GM12864 (cell line): ENCODE results near the gene NEURL1.

Source experiments
- DNase-seq: peaks from one replicate; pipeline ENCODE4 v3.0.0-alpha.2; 2011; ENCODE audit warnings: low read depth
- H3K4me3 ChIP-seq: 2 replicates; pipeline ENCODE4 v1.5.1; 2011; ENCODE audit warnings: mild to moderate bottlenecking, low read depth, low read length, control low read depth
- TF ChIP-seq, protein P1 (sequence below): IDR thresholded peaks from 2 replicates; pipeline ENCODE4 v1.5.1; 2011; ENCODE audit warnings: low read depth, mild to moderate bottlenecking, moderate library complexity, low read length, control low read depth, inconsistent platforms; ENCODE audit errors: missing control alignments

The NEURL1 gene

DNA sequence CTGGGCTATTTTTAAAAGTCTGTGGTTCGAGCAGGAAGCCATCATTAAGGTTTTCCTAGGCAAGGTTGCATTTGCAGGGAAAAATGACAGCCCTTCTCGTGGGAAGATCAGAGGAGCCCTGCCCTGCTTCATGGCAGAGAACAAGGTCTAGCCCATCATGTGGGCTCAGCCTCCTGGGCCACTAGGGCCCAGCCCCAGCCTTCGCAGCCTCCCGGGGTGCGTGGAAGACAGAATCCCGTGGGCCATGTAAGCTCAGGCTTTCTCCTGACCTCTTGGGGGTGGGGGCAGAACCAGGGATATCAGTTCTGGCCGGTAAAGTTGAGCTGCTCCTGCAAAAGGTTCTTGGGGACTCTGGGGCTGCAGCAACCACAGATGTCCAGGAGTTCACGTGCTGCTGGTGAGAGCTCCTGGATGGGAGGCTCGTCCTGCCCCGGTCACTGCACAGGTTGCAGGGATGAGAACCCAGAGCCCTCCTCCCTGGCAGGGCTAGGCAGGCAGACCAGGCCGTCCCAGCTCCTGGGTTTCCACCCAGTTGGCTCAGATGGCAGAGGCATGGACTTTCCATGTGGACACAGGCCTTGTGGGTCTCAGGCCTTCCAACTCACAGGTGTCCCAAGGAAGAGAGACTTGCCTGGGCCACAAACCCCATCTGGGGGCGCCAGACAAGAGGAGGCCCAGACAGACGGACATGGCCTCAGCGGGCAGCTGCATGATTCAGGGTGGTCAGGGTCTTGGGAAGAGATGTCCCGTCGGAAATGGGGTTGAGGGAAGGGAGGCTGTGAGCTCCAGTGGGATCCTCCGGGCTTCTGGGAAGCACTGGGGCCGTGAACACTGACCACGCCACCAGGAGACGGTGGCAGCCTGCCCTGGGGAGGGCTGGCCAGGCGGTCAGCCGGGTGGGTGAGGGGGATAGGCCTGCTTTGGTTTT is 126.2 kb downstream of the NEURL1 start:
- DNase-seq = no peak
- H3K4me3 ChIP-seq = no peak overlapping the region
- TF ChIP-seq, protein P1, sequence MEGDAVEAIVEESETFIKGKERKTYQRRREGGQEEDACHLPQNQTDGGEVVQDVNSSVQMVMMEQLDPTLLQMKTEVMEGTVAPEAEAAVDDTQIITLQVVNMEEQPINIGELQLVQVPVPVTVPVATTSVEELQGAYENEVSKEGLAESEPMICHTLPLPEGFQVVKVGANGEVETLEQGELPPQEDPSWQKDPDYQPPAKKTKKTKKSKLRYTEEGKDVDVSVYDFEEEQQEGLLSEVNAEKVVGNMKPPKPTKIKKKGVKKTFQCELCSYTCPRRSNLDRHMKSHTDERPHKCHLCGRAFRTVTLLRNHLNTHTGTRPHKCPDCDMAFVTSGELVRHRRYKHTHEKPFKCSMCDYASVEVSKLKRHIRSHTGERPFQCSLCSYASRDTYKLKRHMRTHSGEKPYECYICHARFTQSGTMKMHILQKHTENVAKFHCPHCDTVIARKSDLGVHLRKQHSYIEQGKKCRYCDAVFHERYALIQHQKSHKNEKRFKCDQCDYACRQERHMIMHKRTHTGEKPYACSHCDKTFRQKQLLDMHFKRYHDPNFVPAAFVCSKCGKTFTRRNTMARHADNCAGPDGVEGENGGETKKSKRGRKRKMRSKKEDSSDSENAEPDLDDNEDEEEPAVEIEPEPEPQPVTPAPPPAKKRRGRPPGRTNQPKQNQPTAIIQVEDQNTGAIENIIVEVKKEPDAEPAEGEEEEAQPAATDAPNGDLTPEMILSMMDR = no peak

DNA sequence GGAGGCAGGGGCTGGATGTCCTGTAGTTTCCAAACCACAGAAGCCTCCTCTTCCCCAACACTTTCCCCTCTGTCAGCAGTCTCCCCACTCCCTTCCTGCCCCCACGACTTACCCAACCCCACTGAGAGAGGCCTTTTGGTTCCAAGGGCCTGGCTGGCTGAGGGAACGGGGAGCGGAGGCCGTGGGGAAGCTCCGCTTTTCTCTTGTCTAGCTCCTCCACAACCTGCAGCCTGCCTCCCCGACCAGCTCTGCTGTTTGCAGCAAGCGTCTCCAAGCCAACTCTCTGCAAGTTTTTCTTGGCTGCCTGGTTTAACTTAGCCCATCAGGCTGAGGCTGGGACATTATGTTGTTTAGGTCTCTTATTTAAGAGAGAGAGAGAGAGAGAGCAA is 126.8 kb downstream of the NEURL1 start:
- no peak overlapping the region for H3K4me3 ChIP-seq
- DNase-seq = no peak
- TF ChIP-seq, protein P1 = no peak

DNA sequence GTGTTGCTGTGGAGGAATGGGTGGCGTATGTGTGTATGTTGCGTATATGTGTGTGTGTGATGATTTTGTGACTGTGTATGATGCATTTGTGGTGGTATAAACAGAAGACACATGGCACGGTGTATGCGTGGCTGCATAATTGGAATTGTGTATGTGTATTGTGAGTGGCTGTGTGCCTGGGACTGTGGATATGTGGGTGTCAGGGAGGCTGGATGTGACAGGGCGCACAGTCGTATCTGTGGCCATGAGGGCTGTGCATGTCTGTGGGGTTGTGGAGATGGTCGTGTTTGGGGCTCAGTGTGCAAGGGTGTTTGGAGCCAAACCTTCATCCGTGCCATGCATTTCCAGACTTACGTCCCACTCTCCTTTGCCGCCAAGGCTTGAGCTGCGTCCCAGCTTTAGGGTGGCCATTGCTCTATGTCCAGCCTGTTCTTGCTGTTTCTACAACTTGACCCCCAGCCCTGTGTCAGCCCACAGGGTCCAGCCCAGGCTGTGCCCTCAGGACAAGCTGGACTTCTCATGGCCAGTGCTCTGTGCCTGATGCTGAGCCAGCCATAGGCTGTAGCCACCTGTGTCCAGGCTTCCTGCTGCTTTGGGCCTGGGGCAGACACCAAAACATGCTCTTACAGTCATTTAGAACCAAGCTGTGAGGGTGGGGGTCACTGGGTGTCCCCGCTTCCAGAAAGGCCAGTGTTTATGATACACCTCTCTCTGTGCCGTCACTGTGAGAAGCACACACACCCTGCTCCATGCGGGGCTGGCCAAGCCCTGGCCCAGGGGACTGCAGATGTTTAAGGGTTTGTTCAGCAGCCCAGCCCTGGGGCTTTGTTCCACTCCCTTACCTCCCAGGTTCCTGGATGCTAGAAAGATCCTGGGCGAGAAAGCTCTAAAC is 127.6 kb downstream of the NEURL1 start:
- no peak overlapping the region for H3K4me3 ChIP-seq
- no peak for DNase-seq
- TF ChIP-seq, protein P1 = no peak

DNA sequence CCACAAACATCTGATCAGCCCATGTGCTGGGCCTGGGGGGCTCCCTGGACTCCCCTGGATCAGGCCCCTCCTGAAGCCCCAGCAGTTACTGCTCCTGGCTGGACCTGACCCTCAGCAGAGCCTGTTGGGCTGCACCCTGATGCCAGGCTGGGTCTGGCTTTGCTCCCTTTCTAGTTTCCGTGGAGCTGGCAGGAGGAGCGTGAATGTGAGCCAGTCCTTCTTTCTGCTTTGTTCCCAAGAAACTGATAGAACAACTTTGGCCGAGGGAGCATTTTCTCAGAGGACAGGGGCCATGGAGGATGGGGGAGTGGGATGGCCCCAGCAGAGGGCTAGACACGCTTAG is 128.2 kb downstream of the NEURL1 start:
- no peak for DNase-seq
- TF ChIP-seq, protein P1 = no peak
- no peak overlapping the region for H3K4me3 ChIP-seq

DNA sequence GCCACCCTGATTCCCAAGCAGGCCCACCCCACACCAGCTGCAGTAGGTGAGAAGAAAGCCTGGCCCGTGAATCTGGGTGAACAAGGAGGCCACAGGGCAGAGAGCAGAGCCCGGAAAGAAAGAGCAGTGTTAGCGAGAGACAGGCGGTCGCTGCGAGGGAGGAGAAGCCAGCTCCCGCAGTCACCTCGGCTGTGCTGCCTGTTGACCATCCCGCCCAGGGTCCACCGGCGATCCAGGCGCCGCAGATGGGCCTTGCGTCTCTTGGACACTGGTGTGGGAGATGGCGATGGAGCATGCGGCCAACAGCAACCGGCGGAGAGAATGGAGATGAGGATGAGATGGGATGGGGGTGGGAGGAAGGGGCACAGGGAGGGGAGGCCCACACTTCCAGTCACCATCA is 128.8 kb downstream of the NEURL1 start:
- no peak for DNase-seq
- TF ChIP-seq, protein P1 = no peak
- no peak overlapping the region for H3K4me3 ChIP-seq

DNA sequence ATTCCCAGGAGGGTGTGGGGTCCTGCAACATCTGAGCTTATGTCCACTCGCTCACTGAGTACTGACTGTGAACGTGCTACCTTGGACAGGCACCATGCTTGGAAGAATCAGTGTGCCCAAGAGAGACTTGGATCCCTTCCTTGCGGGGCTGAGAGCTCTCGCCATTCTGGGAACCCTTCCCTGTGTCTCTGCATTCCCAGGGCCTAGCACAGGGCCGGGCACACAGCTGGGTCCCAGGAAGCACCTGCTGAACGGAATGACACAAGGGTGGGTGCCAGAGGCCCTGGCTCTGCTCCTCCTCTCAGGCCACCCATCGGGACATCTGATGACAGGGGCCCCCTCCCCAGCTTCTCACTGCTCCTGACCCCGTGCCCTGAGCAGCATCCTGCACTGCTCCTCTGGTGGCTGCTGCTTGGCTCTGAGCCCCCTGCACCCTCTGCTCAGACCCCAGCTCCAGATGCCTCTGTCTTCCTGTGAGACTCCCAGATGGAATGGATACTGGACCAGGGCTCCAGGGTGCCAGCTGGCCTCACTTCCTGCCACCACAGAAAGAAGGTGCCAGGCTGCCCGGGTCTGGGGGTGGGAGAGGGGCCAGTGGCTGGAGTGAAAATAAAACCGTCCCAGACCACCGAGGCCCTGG is 129.6 kb downstream of the NEURL1 start:
- TF ChIP-seq, protein P1 = no peak
- no peak overlapping the region for H3K4me3 ChIP-seq
- no peak for DNase-seq
